Left lung (tissue), 10 donors: ENCODE data around the gene NHS. TPM values are rescaled to one million over a fixed set of nuclear protein-coding genes. Genes with fewer than 3 reads are reported as not detected.

Experiments used
- ATAC-seq: fragments of 200-7000 bp; cut with Tn5 transposase; one replicate; pipeline ENCODE4 v1.9.1; 2020; ENCODE audit warnings: moderate library complexity
- DNase-seq, 4 donors: peaks; one replicate each; pipeline ENCODE4 v3.0.0-alpha.2; 2013 to 2020
- H3K27ac ChIP-seq, 2 donors: fragments of 200-600 bp; sonication (generic) in 1 of 2; one replicate each; pipeline versions ENCODE4 v1.5.0 to v1.8.0; 2020 to 2021
- H3K27me3 ChIP-seq, 2 donors: fragments of 200-600 bp; sonication (generic) in 1 of 2; one replicate each; pipeline versions ENCODE4 v1.5.0 to v1.8.0; 2020 to 2021
- H3K36me3 ChIP-seq, 2 donors: fragments of 200-600 bp; sonication (generic) in 1 of 2; one replicate each; pipeline versions ENCODE4 v1.5.0 to v1.8.0; 2020 to 2021
- H3K4me1 ChIP-seq, 2 donors: fragments of 200-600 bp; one replicate each; pipeline ENCODE4 v1.8.0; 2021
- H3K4me3 ChIP-seq, 2 donors: fragments of 200-600 bp; sonication (generic) in 1 of 2; one replicate each; pipeline versions ENCODE4 v1.5.0 to v1.8.0; 2020 to 2021; ENCODE audit warnings: mild to moderate bottlenecking in 1 of 2
- H3K9me3 ChIP-seq, 2 donors: fragments of 200-600 bp; sonication (generic) in 1 of 2; one replicate each; pipeline versions ENCODE4 v1.5.0 to v1.8.0; 2020 to 2021
- intact Hi-C, 2 donors: fragments of 100-400 bp; cut with DNase I; formaldehyde crosslinking; loops; one replicate each; pipeline versions ENCODE4 v1.11.2 to v1.14.2; 2022
- polyA plus RNA-seq, 6 donors: library from polyadenylated mRNA; unstranded; fragments of 120-200 nt; gene quantifications; one replicate each; pipeline ENCODE4 v1.2.1, GENCODE V29; 2013; ENCODE audit not compliant: insufficient read length in 6 of 6
- total RNA-seq, 2 donors: library from RNA; stranded (reverse); fragmentation: NEBNext Ultra II Directional; extraction: Animal tissue kit (Norgen Biotek cat#: 25700); gene quantifications; one replicate each; pipeline ENCODE4 v1.2.1, GENCODE V29; 2021
- TF ChIP-seq, protein P1 (sequence below), 2 donors: fragments of 200-600 bp; sonication (generic) in 1 of 2; IDR thresholded peaks; one replicate each; pipeline versions ENCODE4 v1.5.0 to v1.8.0; 2021; ENCODE audit warnings: antibody characterized with exemption in 2 of 2
- donor health status: DM: no; HTN: yes; CAD: no.
- donor health status: DM: no; HTN: no; CAD: no.

The NHS gene
- total and polyA plus RNA-seq, 8 donors, result 1.4 to 8.3 (median 6.5) TPM

DNA sequence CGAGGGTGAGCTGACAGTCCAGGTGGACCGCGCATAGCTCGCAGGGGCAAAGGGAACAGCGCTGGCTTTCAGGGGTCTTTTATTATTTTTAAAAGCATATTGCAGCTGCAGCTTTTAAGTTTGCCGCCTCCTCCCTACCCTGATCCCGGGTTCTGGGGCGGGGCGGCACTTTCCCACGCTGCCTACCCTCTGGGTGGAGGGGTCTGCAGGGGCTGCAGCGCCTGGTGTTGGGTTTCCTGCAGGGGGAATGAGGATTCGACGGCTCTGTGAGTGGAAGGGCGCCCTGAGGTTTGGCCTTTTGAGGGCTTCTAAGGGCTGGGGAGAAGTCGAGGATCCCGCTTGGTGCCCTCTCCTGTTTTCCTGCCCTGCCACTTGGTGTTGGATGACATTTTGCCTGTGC is 281.6 kb downstream of the NHS start:
- H3K27ac ChIP-seq, result no peak overlapping the region
- TF ChIP-seq, protein P1, sequence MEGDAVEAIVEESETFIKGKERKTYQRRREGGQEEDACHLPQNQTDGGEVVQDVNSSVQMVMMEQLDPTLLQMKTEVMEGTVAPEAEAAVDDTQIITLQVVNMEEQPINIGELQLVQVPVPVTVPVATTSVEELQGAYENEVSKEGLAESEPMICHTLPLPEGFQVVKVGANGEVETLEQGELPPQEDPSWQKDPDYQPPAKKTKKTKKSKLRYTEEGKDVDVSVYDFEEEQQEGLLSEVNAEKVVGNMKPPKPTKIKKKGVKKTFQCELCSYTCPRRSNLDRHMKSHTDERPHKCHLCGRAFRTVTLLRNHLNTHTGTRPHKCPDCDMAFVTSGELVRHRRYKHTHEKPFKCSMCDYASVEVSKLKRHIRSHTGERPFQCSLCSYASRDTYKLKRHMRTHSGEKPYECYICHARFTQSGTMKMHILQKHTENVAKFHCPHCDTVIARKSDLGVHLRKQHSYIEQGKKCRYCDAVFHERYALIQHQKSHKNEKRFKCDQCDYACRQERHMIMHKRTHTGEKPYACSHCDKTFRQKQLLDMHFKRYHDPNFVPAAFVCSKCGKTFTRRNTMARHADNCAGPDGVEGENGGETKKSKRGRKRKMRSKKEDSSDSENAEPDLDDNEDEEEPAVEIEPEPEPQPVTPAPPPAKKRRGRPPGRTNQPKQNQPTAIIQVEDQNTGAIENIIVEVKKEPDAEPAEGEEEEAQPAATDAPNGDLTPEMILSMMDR (IDR thresholded peaks at IDR 0.05), result no peak
- intact Hi-C loops, result no loop called here
- peaks cover 0 to 36% of the 10 kb centered on the region in 2 donors for H3K27me3 ChIP-seq
- ATAC-seq, result no peak
- no peak for DNase-seq
- no peaks in the 10 kb centered on the region for H3K4me1 ChIP-seq
- H3K4me3 ChIP-seq, result no peak overlapping the region
- no peaks in the 10 kb centered on the region for H3K36me3 ChIP-seq
- no peaks in the 10 kb centered on the region for H3K9me3 ChIP-seq

DNA sequence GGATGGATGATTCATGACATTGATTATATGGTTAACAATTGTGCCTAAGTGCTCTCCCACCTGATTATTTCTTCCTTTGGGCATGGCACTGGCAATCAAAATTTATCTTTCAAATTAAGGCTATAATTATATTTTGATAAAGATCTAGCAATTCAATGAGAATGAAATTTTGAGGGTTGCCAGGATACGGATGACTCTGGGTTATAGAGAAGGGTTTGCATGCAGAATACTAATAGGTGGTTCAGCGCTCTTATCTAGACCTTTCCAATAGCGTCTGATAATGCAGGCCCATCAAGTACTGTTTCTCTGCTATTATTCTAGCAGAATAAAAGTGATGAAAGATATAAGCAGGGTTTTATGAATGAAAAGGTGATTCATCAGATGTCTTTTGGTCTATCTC is 287.4 kb downstream of the NHS start:
- Histone ChIP-seq H3K36me3 (no peaks in the 10 kb centered on the region), H3K27ac (no peak overlapping the region), H3K4me3 (no peak overlapping the region), H3K27me3 (peaks cover 0 to 4% of the 10 kb centered on the region in 2 donors), H3K9me3 (no peaks in the 10 kb centered on the region), H3K4me1 (no peaks in the 10 kb centered on the region)
- DNase-seq, result no peak
- intact Hi-C loops, result no loop called here
- no peak for ATAC-seq
- TF ChIP-seq, protein P1 (IDR thresholded peaks at IDR 0.05), result no peak

DNA sequence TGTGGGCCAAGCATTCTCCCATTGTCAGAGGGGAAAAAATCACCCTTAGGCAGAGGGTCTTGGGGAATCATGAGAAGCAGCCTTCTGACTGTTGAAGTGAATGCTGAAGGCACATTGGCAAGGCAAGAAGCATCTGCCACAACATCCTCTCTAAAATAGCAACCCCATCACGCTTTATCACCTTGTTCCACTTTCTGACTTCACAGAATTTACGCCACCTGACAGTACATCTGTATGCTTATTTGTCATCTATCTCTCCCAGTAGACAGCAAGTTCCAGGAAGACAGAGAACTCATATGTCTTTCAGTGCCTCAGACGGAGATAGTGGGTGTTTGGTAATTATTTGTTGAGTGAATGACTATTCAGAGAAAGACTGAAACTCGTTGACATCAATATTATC is 293.9 kb downstream of the NHS start:
- DNase-seq, result no peak
- no peaks in the 10 kb centered on the region for H3K4me1 ChIP-seq
- H3K9me3 ChIP-seq, result no peaks in the 10 kb centered on the region
- no peak overlapping the region for H3K27ac ChIP-seq
- intact Hi-C loops, result no loop called here
- H3K36me3 ChIP-seq, result no peaks in the 10 kb centered on the region
- no peak for ATAC-seq
- TF ChIP-seq, protein P1 (IDR thresholded peaks at IDR 0.05), result no peak
- H3K27me3 ChIP-seq, result no peaks in the 10 kb centered on the region
- H3K4me3 ChIP-seq, result no peak overlapping the region

DNA sequence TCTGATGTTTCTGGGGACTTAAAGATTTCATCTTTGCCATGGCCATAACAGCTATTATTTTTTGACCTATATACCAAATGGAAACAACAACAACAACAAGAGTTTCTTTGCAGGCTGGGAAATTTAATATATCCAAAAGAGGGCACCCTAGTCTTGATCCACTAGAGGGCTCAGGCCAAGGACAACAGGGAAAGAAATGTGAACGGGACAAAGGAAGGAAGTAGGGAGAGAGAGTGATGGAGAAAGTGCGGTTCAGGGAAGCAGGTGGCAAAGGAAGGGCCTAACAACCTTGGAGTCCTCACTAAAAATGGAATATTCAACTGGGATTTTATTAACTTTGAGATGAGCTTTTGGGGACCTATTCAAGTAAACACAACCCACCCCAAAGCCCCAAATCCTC is 294.5 kb downstream of the NHS start:
- no peak for ATAC-seq
- H3K27ac ChIP-seq, result no peak overlapping the region
- no peak for DNase-seq
- no peaks in the 10 kb centered on the region for H3K9me3 ChIP-seq
- H3K27me3 ChIP-seq, result no peaks in the 10 kb centered on the region
- intact Hi-C loops, result no loop called here
- TF ChIP-seq, protein P1 (IDR thresholded peaks at IDR 0.05), result no peak
- no peaks in the 10 kb centered on the region for H3K4me1 ChIP-seq
- no peaks in the 10 kb centered on the region for H3K36me3 ChIP-seq
- no peak overlapping the region for H3K4me3 ChIP-seq

DNA sequence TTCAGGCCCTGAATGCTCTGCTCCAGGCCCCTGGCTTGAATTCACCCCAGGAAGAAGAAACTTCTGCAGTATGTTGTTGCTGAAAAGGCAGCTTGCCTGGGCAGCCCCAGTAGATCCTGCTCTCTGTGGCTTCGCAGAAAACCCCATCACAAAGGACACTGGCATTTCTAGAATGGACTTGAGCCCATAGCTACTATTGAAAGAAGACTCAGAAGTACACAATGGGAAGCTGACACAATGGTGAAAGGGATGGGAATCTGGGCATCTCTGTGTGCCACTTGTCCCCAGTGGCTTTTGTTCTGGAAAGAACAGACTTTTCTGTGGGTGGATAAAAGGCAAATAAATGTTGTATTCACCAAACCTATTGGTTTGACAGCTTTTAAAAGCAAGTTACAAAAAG is 294.9 kb downstream of the NHS start:
- no peak for ATAC-seq
- Histone ChIP-seq H3K27me3 (no peaks in the 10 kb centered on the region), H3K9me3 (no peaks in the 10 kb centered on the region), H3K36me3 (no peaks in the 10 kb centered on the region), H3K4me1 (no peaks in the 10 kb centered on the region), H3K27ac (no peak overlapping the region), H3K4me3 (no peak overlapping the region)
- DNase-seq, result no peak
- intact Hi-C loops, result no loop called here
- TF ChIP-seq, protein P1 (IDR thresholded peaks at IDR 0.05), result no peak
